Cerebellar nuclear complex (tissue), 1 donor: Measurements from ENCODE around the gene COX5A.

Source experiments
- DNase-seq, 2 experiments: peaks; one replicate each; lab custom pipeline; 2025; lab: John Stamatoyannopoulos, UW

Gene COX5A

GRCh38 chr15:74872702-74873035, 65.2 kb downstream of the COX5A start:
- no peak for DNase-seq

- no peak for DNase-seq
Observed at GRCh38 chr15:74870436-74871215, 67.2 kb downstream of the COX5A start.
